Breast epithelium (tissue), 4 donors: ENCODE results near the gene SLC31A1. TPM values are rescaled to one million over a fixed set of nuclear protein-coding genes. Genes with fewer than 3 reads are reported as not detected.

Source experiments
- DNase-seq, 2 donors: peaks; one replicate each; pipeline ENCODE4 v3.0.0-alpha.2; 2019; ENCODE audit warnings: low spot score in 2 of 2
- H3K27ac ChIP-seq, 2 donors: fragments of 200-600 bp; sonication (generic) in 1 of 2; one replicate each; pipeline ENCODE4 v1.5.1; 2016 to 2019; ENCODE audit warnings: mild to moderate bottlenecking in 1 of 2
- H3K27me3 ChIP-seq, 2 donors: fragments of 200-600 bp; sonication (generic) in 1 of 2; one replicate each; pipeline versions ENCODE4 v1.5.1 to v1.6.0; 2017 to 2019; ENCODE audit warnings: control low read depth in 1 of 2, mild to moderate bottlenecking in 1 of 2
- H3K36me3 ChIP-seq: fragments of 200-600 bp; one replicate; pipeline ENCODE4 v1.5.1; 2019
- H3K4me1 ChIP-seq, 2 donors: fragments of 200-600 bp; sonication (generic); one replicate each; pipeline ENCODE4 v1.5.1; 2016 to 2019; ENCODE audit warnings: control low read depth in 1 of 2
- H3K4me3 ChIP-seq, 3 donors: fragments of 200-600 bp; sonication (generic); 1 replicate in 2 of 3; 2 replicates in 1 of 3; pipeline ENCODE4 v1.5.1; 2016 to 2019; ENCODE audit warnings: mild to moderate bottlenecking in 3 of 3, moderate library complexity in 2 of 3
- H3K9me3 ChIP-seq, 2 donors: fragments of 200-600 bp; sonication (generic) in 1 of 2; one replicate each; pipeline ENCODE4 v1.5.1; 2016 to 2019; ENCODE audit warnings: control low read depth in 1 of 2
- POLR2A ChIP-seq: fragments of 450-650 bp; IDR thresholded peaks from one replicate; pipeline ENCODE4 v1.6.1; 2016; ENCODE audit warnings: antibody characterized with exemption, mild to moderate bottlenecking, moderate library complexity
- POLR2AphosphoS5 ChIP-seq, 3 donors: sonication (generic); formaldehyde crosslinking; IDR thresholded peaks; one replicate each; pipeline ENCODE4 v1.6.1; 2017; ENCODE audit warnings: antibody characterized with exemption in 3 of 3
- intact Hi-C: fragments of 100-400 bp; cut with DNase I; formaldehyde crosslinking; loops from one replicate; pipeline ENCODE4 v1.15.1; 2023; ENCODE audit warnings: low total_unique reads
- total RNA-seq, 3 donors: library from RNA; depleted of rRNA; stranded (reverse); fragments of >200 nt; gene quantifications; one replicate each; pipeline ENCODE4 v1.1.0, GENCODE V29; 2016
- TF ChIP-seq, protein P1 (sequence below), 3 donors: fragments of 450-650 bp; IDR thresholded peaks; one replicate each; pipeline ENCODE4 v1.5.1; 2016 to 2017; ENCODE audit warnings: antibody characterized with exemption in 3 of 3, mild to moderate bottlenecking in 3 of 3, moderate library complexity in 3 of 3

Gene SLC31A1
- total RNA-seq, 3 donors from 2014 or later, result 13.9 to 24.4 (median 18.7) TPM

DNA sequence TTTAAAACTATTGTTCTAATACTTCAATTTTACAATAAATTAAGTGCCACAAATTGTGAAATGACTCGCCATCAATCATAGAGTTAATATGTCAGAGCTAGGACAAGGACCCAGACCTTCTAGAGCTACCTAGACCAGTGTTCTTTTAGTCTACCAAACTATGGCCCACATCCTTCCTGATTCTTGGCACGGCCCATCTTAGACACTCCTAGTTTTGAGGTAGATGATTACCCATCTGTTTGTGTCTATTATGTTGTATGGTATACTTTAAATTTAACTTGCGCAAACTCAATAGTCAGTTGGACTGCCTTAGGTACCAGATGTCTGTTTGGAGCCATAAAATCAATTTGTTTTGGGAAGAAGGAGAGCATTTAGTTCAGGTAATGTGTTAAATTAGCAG is 36.5 kb downstream of the SLC31A1 start:
- H3K36me3 ChIP-seq, result no peaks in the 10 kb centered on the region
- TF ChIP-seq, protein P1, sequence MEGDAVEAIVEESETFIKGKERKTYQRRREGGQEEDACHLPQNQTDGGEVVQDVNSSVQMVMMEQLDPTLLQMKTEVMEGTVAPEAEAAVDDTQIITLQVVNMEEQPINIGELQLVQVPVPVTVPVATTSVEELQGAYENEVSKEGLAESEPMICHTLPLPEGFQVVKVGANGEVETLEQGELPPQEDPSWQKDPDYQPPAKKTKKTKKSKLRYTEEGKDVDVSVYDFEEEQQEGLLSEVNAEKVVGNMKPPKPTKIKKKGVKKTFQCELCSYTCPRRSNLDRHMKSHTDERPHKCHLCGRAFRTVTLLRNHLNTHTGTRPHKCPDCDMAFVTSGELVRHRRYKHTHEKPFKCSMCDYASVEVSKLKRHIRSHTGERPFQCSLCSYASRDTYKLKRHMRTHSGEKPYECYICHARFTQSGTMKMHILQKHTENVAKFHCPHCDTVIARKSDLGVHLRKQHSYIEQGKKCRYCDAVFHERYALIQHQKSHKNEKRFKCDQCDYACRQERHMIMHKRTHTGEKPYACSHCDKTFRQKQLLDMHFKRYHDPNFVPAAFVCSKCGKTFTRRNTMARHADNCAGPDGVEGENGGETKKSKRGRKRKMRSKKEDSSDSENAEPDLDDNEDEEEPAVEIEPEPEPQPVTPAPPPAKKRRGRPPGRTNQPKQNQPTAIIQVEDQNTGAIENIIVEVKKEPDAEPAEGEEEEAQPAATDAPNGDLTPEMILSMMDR (IDR thresholded peaks at IDR 0.05), result no peak
- no peak for TF ChIP-seq POLR2AphosphoS5 (IDR thresholded peaks at IDR 0.05)
- TF ChIP-seq POLR2A, result no peak

DNA sequence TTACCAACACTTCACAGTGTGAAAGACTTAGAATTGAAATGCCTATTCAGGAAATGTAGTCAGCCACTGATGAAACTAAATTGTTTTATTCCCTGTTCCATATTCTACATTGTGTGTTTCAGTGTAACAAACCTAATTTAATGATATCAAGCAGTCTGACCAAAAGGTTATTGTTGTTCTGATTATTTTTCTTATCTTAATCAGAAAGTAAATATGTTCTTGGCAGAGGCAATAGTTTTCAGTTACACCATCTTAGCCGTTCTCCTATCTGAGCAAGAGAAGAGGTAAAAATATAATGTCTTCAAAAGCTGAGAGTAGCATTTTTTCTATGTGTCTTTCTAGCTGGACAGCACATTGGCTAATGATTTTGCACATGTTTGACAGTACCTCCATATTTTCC is 36.9 kb downstream of the SLC31A1 start:
- H3K27ac ChIP-seq, result no peak overlapping the region

More for the DNA sequence above, 36.5 kb downstream of the SLC31A1 start:
- DNase-seq, result no peak
- Histone ChIP-seq H3K27me3 (no peaks in the 10 kb centered on the region), H3K4me3 (no peak overlapping the region), H3K27ac (no peak overlapping the region), H3K9me3 (no peaks in the 10 kb centered on the region), H3K4me1 (peaks cover 0 to 4% of the 10 kb centered on the region in 2 donors)
- intact Hi-C loops, result loop anchor here (5.0 kb wide), 1 partner anchor 1149 kb away; no protein-coding TSS in a partner anchor

DNA sequence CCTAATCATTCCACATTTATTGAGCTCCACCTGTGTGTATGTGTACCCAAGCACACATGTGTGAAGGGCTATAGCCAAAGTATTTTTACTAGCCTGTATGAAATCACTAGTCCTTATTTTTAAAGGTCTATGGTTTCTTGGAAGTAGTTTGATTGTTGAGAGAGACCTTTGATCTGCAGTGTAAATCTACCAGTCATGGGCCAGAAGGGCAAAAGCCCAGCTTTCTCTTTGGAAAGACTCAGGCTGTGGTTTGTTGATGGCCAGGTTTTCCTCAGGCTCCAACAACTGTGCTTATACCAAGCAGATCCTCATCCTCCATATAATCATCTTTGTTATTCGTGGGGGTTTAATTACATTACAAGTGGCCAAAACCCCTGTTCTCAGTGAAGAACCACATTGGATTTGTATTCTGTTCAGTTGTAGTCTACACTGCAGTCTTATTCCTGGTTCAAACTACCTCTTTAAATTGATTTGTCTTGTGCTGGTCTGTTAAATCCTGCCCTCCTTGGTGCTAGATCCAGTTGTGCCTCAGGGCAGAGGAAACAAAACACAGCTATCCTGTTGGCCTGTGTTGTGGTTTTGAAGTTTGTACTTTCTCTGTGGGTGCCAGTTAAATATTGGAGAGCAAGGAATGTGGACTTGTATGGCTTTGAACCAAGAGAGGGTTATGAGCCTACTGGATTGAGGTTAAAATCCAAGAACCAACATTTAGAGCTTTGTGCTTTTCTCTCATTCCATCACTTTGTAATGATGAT is 40.8 kb downstream of the SLC31A1 start:
- Histone ChIP-seq H3K9me3 (no peaks in the 10 kb centered on the region), H3K36me3 (no peaks in the 10 kb centered on the region), H3K27ac (peak overlapping the region; percentile 1 to 38), H3K27me3 (no peaks in the 10 kb centered on the region), H3K4me3 (no peak overlapping the region), H3K4me1 (peaks cover 0 to 4% of the 10 kb centered on the region in 2 donors)
- peak in 1 of 2 donors; percentile 54 for DNase-seq
- intact Hi-C loops, result no loop called here
- TF ChIP-seq POLR2A (no peak), POLR2AphosphoS5 (IDR thresholded peaks at IDR 0.05) (no peak)
- TF ChIP-seq, protein P1 (IDR thresholded peaks at IDR 0.05), result no peak

More for the DNA sequence above, 36.9 kb downstream of the SLC31A1 start:
- no peak for DNase-seq
- peaks cover 0 to 4% of the 10 kb centered on the region in 2 donors for H3K4me1 ChIP-seq
- H3K9me3 ChIP-seq, result no peaks in the 10 kb centered on the region
- no peak overlapping the region for H3K4me3 ChIP-seq
- TF ChIP-seq, protein P1 (IDR thresholded peaks at IDR 0.05), result no peak
- H3K36me3 ChIP-seq, result no peaks in the 10 kb centered on the region
- no peaks in the 10 kb centered on the region for H3K27me3 ChIP-seq
- intact Hi-C loops, result loop anchor here (5.0 kb wide), 1 partner anchor 1149 kb away; no protein-coding TSS in a partner anchor

DNA sequence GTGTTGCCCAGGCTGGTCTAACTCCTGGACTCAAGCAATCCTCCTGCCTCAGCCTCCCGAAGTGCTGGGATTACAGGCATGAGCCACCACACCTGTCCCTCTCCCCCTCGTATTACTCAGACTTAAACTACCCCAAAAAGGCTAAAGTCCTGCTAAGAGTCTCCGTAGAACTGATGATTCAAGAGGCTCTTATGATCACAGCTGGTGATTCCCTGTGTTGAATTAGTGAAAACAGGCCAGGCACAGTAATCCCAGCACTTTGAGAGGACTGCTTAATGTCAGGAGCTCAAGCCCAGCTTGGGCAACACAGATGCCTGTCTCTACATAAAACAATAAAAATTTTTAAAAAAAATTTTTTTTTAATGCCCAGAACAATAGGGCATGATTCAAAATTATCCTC is 44.8 kb downstream of the SLC31A1 start:
- no peak overlapping the region for H3K27ac ChIP-seq
- no peaks in the 10 kb centered on the region for H3K27me3 ChIP-seq
- no peaks in the 10 kb centered on the region for H3K36me3 ChIP-seq
- TF ChIP-seq POLR2AphosphoS5 (IDR thresholded peaks at IDR 0.05), result no peak
- no peak for TF ChIP-seq POLR2A
- TF ChIP-seq, protein P1 (IDR thresholded peaks at IDR 0.05), result no peak
- intact Hi-C loops, result no loop called here
- peaks cover 0 to 4% of the 10 kb centered on the region in 2 donors for H3K4me1 ChIP-seq
- DNase-seq, result no peak
- H3K4me3 ChIP-seq, result no peak overlapping the region
- no peaks in the 10 kb centered on the region for H3K9me3 ChIP-seq

- no peaks in the 10 kb centered on the region for H3K36me3 ChIP-seq
- intact Hi-C loops, result no loop called here
Measured at GRCh38 chr9:113267911-113268566, 46.7 kb downstream of the SLC31A1 start.

More at GRCh38 chr9:113267911-113268566, 46.7 kb downstream of the SLC31A1 start:
- H3K27ac ChIP-seq, result no peak overlapping the region
- no peaks in the 10 kb centered on the region for H3K9me3 ChIP-seq
- no peak overlapping the region for H3K4me3 ChIP-seq
- no peaks in the 10 kb centered on the region for H3K27me3 ChIP-seq
- H3K4me1 ChIP-seq, result no peaks in the 10 kb centered on the region
- DNase-seq, result no peak
- TF ChIP-seq, protein P1 (IDR thresholded peaks at IDR 0.05), result no peak
- TF ChIP-seq POLR2A (no peak), POLR2AphosphoS5 (IDR thresholded peaks at IDR 0.05) (no peak)
